K562 (cell line): ENCODE results near the gene MYL10. TPM values are rescaled to one million over a fixed set of nuclear protein-coding genes. Genes with fewer than 3 reads are reported as not detected.
A peak's percentile ranks its signal among the peaks of the same experiment; 100 is the strongest.

ENCODE experiments used
- ADNP ChIP-seq: fragments of 200-800 bp; sonication (Bioruptor generic); IDR thresholded peaks from 2 replicates; pipeline ENCODE4 v1.6.1; 2016; ENCODE audit warnings: missing genetic modification characterization, missing compliant biosample characterization
- BCL6 ChIP-seq: fragments of 250-450 bp; sonication (Bioruptor Pico); IDR thresholded peaks from 2 replicates; pipeline ENCODE4 v1.4.0; 2020
- BCOR ChIP-seq: fragments of 450-650 bp; IDR thresholded peaks from 2 replicates; pipeline ENCODE4 v1.6.1; 2016
- CBX5 ChIP-seq: IDR thresholded peaks from 2 replicates; pipeline ENCODE4 v1.6.1; 2014; ENCODE audit warnings: low read depth, borderline replicate concordance
- E2F3 ChIP-seq: fragments of 250-450 bp; sonication (Bioruptor Pico); IDR thresholded peaks from 2 replicates; pipeline ENCODE4 v1.4.0; 2020; ENCODE audit warnings: mild to moderate bottlenecking
- PTTG1 ChIP-seq: fragments of 450-650 bp; IDR thresholded peaks from 2 replicates; pipeline ENCODE4 v1.6.1; 2016; ENCODE audit warnings: low read depth, mild to moderate bottlenecking, missing genetic modification characterization, missing compliant biosample characterization
- RBM25 ChIP-seq: fragments of 200-400 bp; formaldehyde crosslinking; IDR thresholded peaks from 2 replicates; pipeline ENCODE4 v1.6.1; 2018; ENCODE audit warnings: low read length, low read depth, moderate library complexity; ENCODE audit not compliant: severe bottlenecking
- WHSC1 ChIP-seq: IDR thresholded peaks from one replicate; pipeline ENCODE4 v1.6.1; 2012; ENCODE audit warnings: low read length, control low read depth, inconsistent platforms
- ZNF263 ChIP-seq: sonication (generic); formaldehyde crosslinking; IDR thresholded peaks from 2 replicates; pipeline ENCODE4 v1.8.0; 2022; ENCODE audit warnings: mild to moderate bottlenecking, missing genetic modification reagents, borderline replicate concordance
- ZNF785 ChIP-seq: fragments of 250-450 bp; sonication (Bioruptor Pico); IDR thresholded peaks from 2 replicates; pipeline ENCODE4 v1.4.0; 2020; ENCODE audit warnings: mild to moderate bottlenecking
- polyA plus RNA-seq, 8 experiments: library from polyadenylated mRNA; depleted of rRNA in 4 of 8; stranded (reverse) in 5 of 8; unstranded in 3 of 8; fragments of >200 nt; fragmentation: Nextera tagmentation in 2 of 8; fragmentation: Illumina TruSeq in 1 of 8; extraction: Ambion mirVana in 2 of 8; extraction: Trizol in 1 of 8; gene quantifications; 2 replicates each; pipeline versions ENCODE4 v1.2.1 to v1.2.3, GENCODE V29; 2011 to 2014; ENCODE audit warnings: inconsistent platforms in 1 of 8, missing spikeins in 1 of 8
- total RNA-seq, 7 experiments: library from RNA; depleted of rRNA in 6 of 7; stranded (reverse); fragments of >200 nt in 6 of 7; fragmentation: Illumina TruSeq in 2 of 7; extraction: Trizol in 2 of 7; gene quantifications; 2 replicates each; pipeline versions ENCODE4 v1.2.1 to v1.2.3, GENCODE V29; 2011 to 2021; ENCODE audit warnings: low replicate concordance in 1 of 7
- TF ChIP-seq, protein P1 (sequence below): fragments of 200-800 bp; sonication (Bioruptor generic); IDR thresholded peaks from 2 replicates; pipeline ENCODE4 v1.6.1; 2016; ENCODE audit warnings: missing genetic modification characterization, missing compliant biosample characterization
- TF ChIP-seq, protein P2 (sequence below): IDR thresholded peaks from 3 replicates; pipeline ENCODE4 v1.6.1; 2011; ENCODE audit warnings: borderline replicate concordance, mild to moderate bottlenecking, moderate library complexity; ENCODE audit not compliant: insufficient read length; ENCODE audit errors: extremely low read depth
- TF ChIP-seq, protein P3 (sequence below), 2 experiments: fragments of 450-650 bp in 1 of 2; IDR thresholded peaks; 2 replicates each; pipeline ENCODE4 v1.6.1; 2011 to 2017; ENCODE audit warnings: low read depth in 2 of 2, antibody characterized with exemption in 1 of 2, borderline replicate concordance in 1 of 2, low read length in 1 of 2, mild to moderate bottlenecking in 1 of 2, mixed read lengths in 1 of 2; ENCODE audit not compliant: control insufficient read depth in 1 of 2
- TF ChIP-seq, protein P4 (sequence below): sonication (generic); formaldehyde crosslinking; IDR thresholded peaks from 2 replicates; pipeline ENCODE4 v1.8.0; 2022; ENCODE audit warnings: missing genetic modification reagents, mild to moderate bottlenecking, borderline replicate concordance

Gene MYL10
- total and polyA plus RNA-seq, 9 of the 15 experiments (the other 6 are each of a cell fraction or from before 2014, with no cell fraction given), result not detected

DNA sequence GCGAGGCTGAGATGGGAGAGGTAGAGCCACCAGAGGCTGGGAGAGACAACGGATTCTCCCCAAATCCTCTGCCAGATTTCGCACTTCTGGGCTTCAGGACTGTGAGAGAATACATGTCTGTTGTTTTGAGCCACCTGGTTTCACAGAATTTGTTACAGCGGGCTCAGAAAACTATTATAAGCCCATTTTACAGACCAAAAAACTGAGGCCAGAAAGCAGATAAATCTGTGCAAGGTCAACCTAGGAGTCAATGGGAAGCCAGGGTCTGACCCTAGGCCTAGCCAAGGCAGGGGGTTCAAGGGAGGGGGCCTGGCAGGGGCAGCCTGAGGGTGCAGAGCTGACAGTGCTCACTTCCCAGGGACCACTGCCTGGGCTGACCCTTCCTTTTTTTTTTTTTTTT is 8.7 kb downstream of the MYL10 start (continued):
- TF ChIP-seq, protein P1, sequence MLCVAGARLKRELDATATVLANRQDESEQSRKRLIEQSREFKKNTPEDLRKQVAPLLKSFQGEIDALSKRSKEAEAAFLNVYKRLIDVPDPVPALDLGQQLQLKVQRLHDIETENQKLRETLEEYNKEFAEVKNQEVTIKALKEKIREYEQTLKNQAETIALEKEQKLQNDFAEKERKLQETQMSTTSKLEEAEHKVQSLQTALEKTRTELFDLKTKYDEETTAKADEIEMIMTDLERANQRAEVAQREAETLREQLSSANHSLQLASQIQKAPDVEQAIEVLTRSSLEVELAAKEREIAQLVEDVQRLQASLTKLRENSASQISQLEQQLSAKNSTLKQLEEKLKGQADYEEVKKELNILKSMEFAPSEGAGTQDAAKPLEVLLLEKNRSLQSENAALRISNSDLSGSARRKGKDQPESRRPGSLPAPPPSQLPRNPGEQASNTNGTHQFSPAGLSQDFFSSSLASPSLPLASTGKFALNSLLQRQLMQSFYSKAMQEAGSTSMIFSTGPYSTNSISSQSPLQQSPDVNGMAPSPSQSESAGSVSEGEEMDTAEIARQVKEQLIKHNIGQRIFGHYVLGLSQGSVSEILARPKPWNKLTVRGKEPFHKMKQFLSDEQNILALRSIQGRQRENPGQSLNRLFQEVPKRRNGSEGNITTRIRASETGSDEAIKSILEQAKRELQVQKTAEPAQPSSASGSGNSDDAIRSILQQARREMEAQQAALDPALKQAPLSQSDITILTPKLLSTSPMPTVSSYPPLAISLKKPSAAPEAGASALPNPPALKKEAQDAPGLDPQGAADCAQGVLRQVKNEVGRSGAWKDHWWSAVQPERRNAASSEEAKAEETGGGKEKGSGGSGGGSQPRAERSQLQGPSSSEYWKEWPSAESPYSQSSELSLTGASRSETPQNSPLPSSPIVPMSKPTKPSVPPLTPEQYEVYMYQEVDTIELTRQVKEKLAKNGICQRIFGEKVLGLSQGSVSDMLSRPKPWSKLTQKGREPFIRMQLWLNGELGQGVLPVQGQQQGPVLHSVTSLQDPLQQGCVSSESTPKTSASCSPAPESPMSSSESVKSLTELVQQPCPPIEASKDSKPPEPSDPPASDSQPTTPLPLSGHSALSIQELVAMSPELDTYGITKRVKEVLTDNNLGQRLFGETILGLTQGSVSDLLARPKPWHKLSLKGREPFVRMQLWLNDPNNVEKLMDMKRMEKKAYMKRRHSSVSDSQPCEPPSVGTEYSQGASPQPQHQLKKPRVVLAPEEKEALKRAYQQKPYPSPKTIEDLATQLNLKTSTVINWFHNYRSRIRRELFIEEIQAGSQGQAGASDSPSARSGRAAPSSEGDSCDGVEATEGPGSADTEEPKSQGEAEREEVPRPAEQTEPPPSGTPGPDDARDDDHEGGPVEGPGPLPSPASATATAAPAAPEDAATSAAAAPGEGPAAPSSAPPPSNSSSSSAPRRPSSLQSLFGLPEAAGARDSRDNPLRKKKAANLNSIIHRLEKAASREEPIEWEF (CRISPR knock-in tag), result no peak
- TF ChIP-seq RBM25 (peak; percentile 86), WHSC1 (no peak), CBX5 (no peak), ZNF263 (CRISPR knock-in tag) (no peak), E2F3 (CRISPR knock-in tag) (no peak), BCL6 (CRISPR knock-in tag) (no peak), BCOR (peak; percentile 70; the same call in 1 of the 2 replicates), PTTG1 (no peak), ZNF785 (CRISPR knock-in tag) (no peak), ADNP (tag) (peak; percentile 79)
- TF ChIP-seq, protein P2, sequence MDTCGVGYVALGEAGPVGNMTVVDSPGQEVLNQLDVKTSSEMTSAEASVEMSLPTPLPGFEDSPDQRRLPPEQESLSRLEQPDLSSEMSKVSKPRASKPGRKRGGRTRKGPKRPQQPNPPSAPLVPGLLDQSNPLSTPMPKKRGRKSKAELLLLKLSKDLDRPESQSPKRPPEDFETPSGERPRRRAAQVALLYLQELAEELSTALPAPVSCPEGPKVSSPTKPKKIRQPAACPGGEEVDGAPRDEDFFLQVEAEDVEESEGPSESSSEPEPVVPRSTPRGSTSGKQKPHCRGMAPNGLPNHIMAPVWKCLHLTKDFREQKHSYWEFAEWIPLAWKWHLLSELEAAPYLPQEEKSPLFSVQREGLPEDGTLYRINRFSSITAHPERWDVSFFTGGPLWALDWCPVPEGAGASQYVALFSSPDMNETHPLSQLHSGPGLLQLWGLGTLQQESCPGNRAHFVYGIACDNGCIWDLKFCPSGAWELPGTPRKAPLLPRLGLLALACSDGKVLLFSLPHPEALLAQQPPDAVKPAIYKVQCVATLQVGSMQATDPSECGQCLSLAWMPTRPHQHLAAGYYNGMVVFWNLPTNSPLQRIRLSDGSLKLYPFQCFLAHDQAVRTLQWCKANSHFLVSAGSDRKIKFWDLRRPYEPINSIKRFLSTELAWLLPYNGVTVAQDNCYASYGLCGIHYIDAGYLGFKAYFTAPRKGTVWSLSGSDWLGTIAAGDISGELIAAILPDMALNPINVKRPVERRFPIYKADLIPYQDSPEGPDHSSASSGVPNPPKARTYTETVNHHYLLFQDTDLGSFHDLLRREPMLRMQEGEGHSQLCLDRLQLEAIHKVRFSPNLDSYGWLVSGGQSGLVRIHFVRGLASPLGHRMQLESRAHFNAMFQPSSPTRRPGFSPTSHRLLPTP, result no peak
- TF ChIP-seq, protein P3, sequence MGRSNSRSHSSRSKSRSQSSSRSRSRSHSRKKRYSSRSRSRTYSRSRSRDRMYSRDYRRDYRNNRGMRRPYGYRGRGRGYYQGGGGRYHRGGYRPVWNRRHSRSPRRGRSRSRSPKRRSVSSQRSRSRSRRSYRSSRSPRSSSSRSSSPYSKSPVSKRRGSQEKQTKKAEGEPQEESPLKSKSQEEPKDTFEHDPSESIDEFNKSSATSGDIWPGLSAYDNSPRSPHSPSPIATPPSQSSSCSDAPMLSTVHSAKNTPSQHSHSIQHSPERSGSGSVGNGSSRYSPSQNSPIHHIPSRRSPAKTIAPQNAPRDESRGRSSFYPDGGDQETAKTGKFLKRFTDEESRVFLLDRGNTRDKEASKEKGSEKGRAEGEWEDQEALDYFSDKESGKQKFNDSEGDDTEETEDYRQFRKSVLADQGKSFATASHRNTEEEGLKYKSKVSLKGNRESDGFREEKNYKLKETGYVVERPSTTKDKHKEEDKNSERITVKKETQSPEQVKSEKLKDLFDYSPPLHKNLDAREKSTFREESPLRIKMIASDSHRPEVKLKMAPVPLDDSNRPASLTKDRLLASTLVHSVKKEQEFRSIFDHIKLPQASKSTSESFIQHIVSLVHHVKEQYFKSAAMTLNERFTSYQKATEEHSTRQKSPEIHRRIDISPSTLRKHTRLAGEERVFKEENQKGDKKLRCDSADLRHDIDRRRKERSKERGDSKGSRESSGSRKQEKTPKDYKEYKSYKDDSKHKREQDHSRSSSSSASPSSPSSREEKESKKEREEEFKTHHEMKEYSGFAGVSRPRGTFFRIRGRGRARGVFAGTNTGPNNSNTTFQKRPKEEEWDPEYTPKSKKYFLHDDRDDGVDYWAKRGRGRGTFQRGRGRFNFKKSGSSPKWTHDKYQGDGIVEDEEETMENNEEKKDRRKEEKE (IDR thresholded peaks at IDR 0.05; ENCODE audit: borderline replicate concordance in 1 of 2, control insufficient read depth in 1 of 2, low read depth in 2 of 2, low read length in 1 of 2), result no peak
- TF ChIP-seq, protein P4, sequence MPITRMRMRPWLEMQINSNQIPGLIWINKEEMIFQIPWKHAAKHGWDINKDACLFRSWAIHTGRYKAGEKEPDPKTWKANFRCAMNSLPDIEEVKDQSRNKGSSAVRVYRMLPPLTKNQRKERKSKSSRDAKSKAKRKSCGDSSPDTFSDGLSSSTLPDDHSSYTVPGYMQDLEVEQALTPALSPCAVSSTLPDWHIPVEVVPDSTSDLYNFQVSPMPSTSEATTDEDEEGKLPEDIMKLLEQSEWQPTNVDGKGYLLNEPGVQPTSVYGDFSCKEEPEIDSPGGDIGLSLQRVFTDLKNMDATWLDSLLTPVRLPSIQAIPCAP (CRISPR knock-in tag), result no peak
